ENCODE measurements around the gene TTC23L. TPM values are rescaled to one million over a fixed set of nuclear protein-coding genes. Genes with fewer than 3 reads are reported as not detected.

Gene TTC23L
- total and polyA plus RNA-seq, 2 donors (not counting 1 experiment from before 2014, with no cell fraction given): 0.24 to 0.33 TPM

DNA sequence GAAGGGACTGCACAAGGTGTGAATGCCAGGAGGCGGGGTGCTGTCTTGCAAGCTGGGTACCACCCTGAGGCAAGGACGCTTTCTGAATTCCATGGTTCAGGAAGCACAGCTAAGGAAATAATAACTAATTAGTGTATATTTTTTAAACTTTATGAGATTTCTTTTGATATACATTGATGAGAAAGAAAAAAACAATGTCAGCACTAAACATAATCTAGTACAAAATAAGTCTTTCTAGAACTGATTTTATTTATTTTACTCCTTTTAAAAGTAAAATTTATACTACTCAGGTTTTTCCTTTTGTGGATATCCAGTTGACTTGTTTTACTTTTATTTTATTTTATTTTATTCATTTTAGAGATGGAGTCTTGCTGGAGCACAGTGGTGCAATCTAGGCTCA, 94.0 kb downstream of the TTC23L start:
- Histone ChIP-seq H3K9me3 (ENCODE audit: control insufficient read depth, insufficient read depth, low read depth, low read length) (no peaks in the 10 kb centered on the region), H3K79me2 (ENCODE audit: control insufficient read depth, insufficient read depth, low read length) (peaks cover 48% of the 10 kb centered on the region), H3K27me3 (ENCODE audit: control insufficient read depth, insufficient read depth, low read length) (no peaks in the 10 kb centered on the region), H4K20me1 (ENCODE audit: control insufficient read depth, extremely low read depth, insufficient read depth, low read length) (no peaks in the 10 kb centered on the region), H3K36me3 (ENCODE audit: control insufficient read depth, insufficient read depth, low read length) (peaks cover 10% of the 10 kb centered on the region), H3K4me2 (ENCODE audit: extremely low read depth, insufficient read depth, low read length) (no peak overlapping the region), H3K4me3 (replicated peaks in 1 of 4; ENCODE audit: control extremely low read depth in 1 of 4, insufficient read depth in 1 of 4, low read depth in 3 of 4, low read length in 4 of 4) (no peak overlapping the region), H3K4me1 (ENCODE audit: control insufficient read depth, extremely low read depth, insufficient read depth, low read length) (peaks cover 2% of the 10 kb centered on the region), H3K27ac (ENCODE audit: insufficient read depth, low read length) (no peak overlapping the region), H3K9ac (ENCODE audit: insufficient read depth, low read length) (no peak overlapping the region), H2AFZ (ENCODE audit: low read length) (no peak overlapping the region)
- TF ChIP-seq EZH2 (IDR thresholded peaks at IDR 0.05; ENCODE audit: low read length, missing control alignments): no peak
- DNase-seq (ENCODE audit: low read depth in 2 of 2): no peak

DNA sequence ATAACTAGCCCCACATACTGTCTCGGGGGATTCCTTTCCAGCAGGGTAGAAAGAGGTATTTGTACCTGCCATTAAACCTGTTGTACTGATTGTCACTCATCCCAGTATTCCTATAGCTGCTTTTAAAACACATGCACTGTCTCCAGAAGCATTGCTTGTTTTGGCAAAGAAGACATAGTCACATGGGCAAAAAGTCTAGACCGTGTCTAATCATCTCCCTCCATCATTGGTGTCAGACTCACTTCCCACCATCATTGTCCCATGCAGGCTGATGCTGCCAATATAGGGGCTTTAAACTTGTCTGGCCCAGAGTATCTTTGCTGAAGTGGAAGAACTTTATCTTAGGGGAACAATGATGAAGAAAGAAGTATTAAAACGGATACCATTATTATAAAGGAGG, 103.0 kb downstream of the TTC23L start:
- Histone ChIP-seq H2AFZ (ENCODE audit: low read length) (no peak overlapping the region), H3K4me2 (ENCODE audit: extremely low read depth, insufficient read depth, low read length) (no peak overlapping the region), H3K27ac (ENCODE audit: insufficient read depth, low read length) (no peak overlapping the region), H3K4me3 (replicated peaks in 1 of 4; ENCODE audit: control extremely low read depth in 1 of 4, insufficient read depth in 1 of 4, low read depth in 3 of 4, low read length in 4 of 4) (no peak overlapping the region), H3K79me2 (ENCODE audit: control insufficient read depth, insufficient read depth, low read length) (no peaks in the 10 kb centered on the region), H3K9me3 (ENCODE audit: control insufficient read depth, insufficient read depth, low read depth, low read length) (no peaks in the 10 kb centered on the region), H4K20me1 (ENCODE audit: control insufficient read depth, extremely low read depth, insufficient read depth, low read length) (no peaks in the 10 kb centered on the region), H3K27me3 (ENCODE audit: control insufficient read depth, insufficient read depth, low read length) (no peaks in the 10 kb centered on the region), H3K9ac (ENCODE audit: insufficient read depth, low read length) (no peak overlapping the region), H3K4me1 (ENCODE audit: control insufficient read depth, extremely low read depth, insufficient read depth, low read length) (no peaks in the 10 kb centered on the region), H3K36me3 (ENCODE audit: control insufficient read depth, insufficient read depth, low read length) (peaks cover 14% of the 10 kb centered on the region)
- no peak for TF ChIP-seq EZH2 (IDR thresholded peaks at IDR 0.05; ENCODE audit: low read length, missing control alignments)
- TF ChIP-seq, protein P1, sequence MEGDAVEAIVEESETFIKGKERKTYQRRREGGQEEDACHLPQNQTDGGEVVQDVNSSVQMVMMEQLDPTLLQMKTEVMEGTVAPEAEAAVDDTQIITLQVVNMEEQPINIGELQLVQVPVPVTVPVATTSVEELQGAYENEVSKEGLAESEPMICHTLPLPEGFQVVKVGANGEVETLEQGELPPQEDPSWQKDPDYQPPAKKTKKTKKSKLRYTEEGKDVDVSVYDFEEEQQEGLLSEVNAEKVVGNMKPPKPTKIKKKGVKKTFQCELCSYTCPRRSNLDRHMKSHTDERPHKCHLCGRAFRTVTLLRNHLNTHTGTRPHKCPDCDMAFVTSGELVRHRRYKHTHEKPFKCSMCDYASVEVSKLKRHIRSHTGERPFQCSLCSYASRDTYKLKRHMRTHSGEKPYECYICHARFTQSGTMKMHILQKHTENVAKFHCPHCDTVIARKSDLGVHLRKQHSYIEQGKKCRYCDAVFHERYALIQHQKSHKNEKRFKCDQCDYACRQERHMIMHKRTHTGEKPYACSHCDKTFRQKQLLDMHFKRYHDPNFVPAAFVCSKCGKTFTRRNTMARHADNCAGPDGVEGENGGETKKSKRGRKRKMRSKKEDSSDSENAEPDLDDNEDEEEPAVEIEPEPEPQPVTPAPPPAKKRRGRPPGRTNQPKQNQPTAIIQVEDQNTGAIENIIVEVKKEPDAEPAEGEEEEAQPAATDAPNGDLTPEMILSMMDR (conservative IDR thresholded peaks at IDR 0.05 in 1 of 2, IDR thresholded peaks at IDR 0.05 in 1 of 2; ENCODE audit: low read depth in 1 of 2, low read length in 2 of 2): no peak
- DNase-seq (ENCODE audit: low read depth in 2 of 2): peak in 1 of 2 donors; percentile 31

DNA sequence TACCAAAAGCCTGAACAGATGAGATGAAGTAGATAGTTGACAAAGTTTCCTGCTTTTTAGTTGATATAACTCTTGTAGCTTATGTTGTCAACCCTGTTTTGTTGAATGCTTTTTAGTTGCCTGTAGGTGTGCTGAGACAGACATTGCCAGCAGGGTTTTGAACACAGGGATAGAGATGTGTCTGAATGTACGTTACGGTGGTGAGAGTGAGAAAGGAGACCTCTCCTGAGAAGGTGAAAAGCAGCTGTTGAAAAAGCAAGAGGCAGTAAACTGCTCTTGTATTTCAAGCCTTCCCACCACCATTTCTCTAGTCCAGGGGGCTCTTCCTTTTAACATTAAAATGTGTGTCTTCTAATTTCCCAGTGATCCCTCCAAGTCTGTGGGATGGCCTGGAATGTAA, 105.1 kb downstream of the TTC23L start:
- Histone ChIP-seq H3K4me2 (ENCODE audit: extremely low read depth, insufficient read depth, low read length) (no peak overlapping the region), H3K4me1 (ENCODE audit: control insufficient read depth, extremely low read depth, insufficient read depth, low read length) (no peaks in the 10 kb centered on the region), H4K20me1 (ENCODE audit: control insufficient read depth, extremely low read depth, insufficient read depth, low read length) (no peaks in the 10 kb centered on the region), H3K9me3 (ENCODE audit: control insufficient read depth, insufficient read depth, low read depth, low read length) (no peaks in the 10 kb centered on the region), H3K9ac (ENCODE audit: insufficient read depth, low read length) (no peak overlapping the region), H3K36me3 (ENCODE audit: control insufficient read depth, insufficient read depth, low read length) (peaks cover 5% of the 10 kb centered on the region), H3K79me2 (ENCODE audit: control insufficient read depth, insufficient read depth, low read length) (no peaks in the 10 kb centered on the region), H3K4me3 (replicated peaks in 1 of 4; ENCODE audit: control extremely low read depth in 1 of 4, insufficient read depth in 1 of 4, low read depth in 3 of 4, low read length in 4 of 4) (no peak overlapping the region), H2AFZ (ENCODE audit: low read length) (no peak overlapping the region), H3K27ac (ENCODE audit: insufficient read depth, low read length) (no peak overlapping the region), H3K27me3 (ENCODE audit: control insufficient read depth, insufficient read depth, low read length) (no peaks in the 10 kb centered on the region)
- TF ChIP-seq, protein P1 (conservative IDR thresholded peaks at IDR 0.05 in 1 of 2, IDR thresholded peaks at IDR 0.05 in 1 of 2; ENCODE audit: low read depth in 1 of 2, low read length in 2 of 2): no peak
- no peak for TF ChIP-seq EZH2 (IDR thresholded peaks at IDR 0.05; ENCODE audit: low read length, missing control alignments)
- no peak for DNase-seq (ENCODE audit: low read depth in 2 of 2)
